Peyer's patch (tissue), 4 donors: ENCODE measurements around the gene PIP5K1B. TPM values are rescaled to one million over a fixed set of nuclear protein-coding genes. Genes with fewer than 3 reads are reported as not detected.

ENCODE experiments used
- DNase-seq, 3 donors: peaks; one replicate each; pipeline ENCODE4 v3.0.0-alpha.2; 2017 to 2019
- H3K27ac ChIP-seq, 4 donors: fragments of 200-600 bp; sonication (generic); one replicate each; pipeline ENCODE4 v1.5.1; 2016 to 2019
- H3K27me3 ChIP-seq, 2 donors: fragments of 200-600 bp; sonication (generic); one replicate each; pipeline ENCODE4 v1.5.1; 2019
- H3K36me3 ChIP-seq, 3 donors: fragments of 200-600 bp; sonication (generic); one replicate each; pipeline ENCODE4 v1.5.1; 2016 to 2019
- H3K4me1 ChIP-seq, 4 donors: fragments of 200-600 bp; sonication (generic); one replicate each; pipeline ENCODE4 v1.5.1; 2016 to 2019
- H3K4me3 ChIP-seq, 4 donors: fragments of 200-600 bp; sonication (generic); 1 replicate in 3 of 4; 2 replicates in 1 of 4; pipeline ENCODE4 v1.5.1; 2016 to 2019; ENCODE audit warnings: mild to moderate bottlenecking in 1 of 4
- H3K9me3 ChIP-seq, 4 donors: fragments of 200-600 bp; sonication (generic); one replicate each; pipeline ENCODE4 v1.5.1; 2016 to 2019; ENCODE audit warnings: mild to moderate bottlenecking in 1 of 4
- CTCF ChIP-seq, 6 experiments: fragments of 450-650 bp in 4 of 6; fragments of 200-600 bp in 2 of 6; sonication (generic) in 1 of 6; IDR thresholded peaks; one replicate each; pipeline ENCODE4 v1.5.1; 2017 to 2019; ENCODE audit warnings: antibody characterized with exemption in 6 of 6, mild to moderate bottlenecking in 3 of 6, moderate library complexity in 1 of 6
- POLR2A ChIP-seq, 2 donors: fragments of 450-650 bp; IDR thresholded peaks; one replicate each; pipeline ENCODE4 v1.5.1; 2017; ENCODE audit warnings: antibody characterized with exemption in 2 of 2, mild to moderate bottlenecking in 2 of 2, moderate library complexity in 2 of 2
- total RNA-seq, 4 donors: library from RNA; depleted of rRNA; stranded (reverse); fragments of >200 nt; gene quantifications; one replicate each; pipeline ENCODE4 v1.1.0, GENCODE V29; 2016

The PIP5K1B gene
- total RNA-seq, 4 donors from 2014 or later: 15.7 to 60.1 (median 54.4) TPM

DNA sequence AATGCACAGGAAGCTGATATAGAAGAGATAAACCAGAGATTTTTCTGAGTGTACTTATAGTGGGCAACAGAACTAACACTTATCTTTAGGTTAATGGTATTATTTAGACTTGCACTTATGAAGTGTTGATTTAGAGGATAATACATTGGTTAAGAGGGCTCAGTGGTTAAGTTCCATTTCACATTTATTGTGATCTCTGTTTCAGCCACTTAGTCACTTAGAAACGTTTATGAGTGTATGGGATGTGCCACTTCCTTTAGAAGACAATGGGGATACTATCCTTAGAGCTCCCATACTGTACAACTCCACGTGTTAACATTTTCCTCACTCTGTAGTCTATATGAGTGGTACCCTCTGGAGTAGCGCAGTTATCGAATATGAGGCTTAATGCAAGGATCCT lies 57.5 kb downstream of the PIP5K1B start:
- DNase-seq: no peak
- no peaks in the 10 kb centered on the region for H3K9me3 ChIP-seq
- no peaks in the 10 kb centered on the region for H3K36me3 ChIP-seq
- H3K4me1 ChIP-seq: no peaks in the 10 kb centered on the region
- H3K27me3 ChIP-seq: no peaks in the 10 kb centered on the region
- H3K27ac ChIP-seq: no peak overlapping the region
- no peak overlapping the region for H3K4me3 ChIP-seq
- TF ChIP-seq POLR2A (IDR thresholded peaks at IDR 0.05) (no peak), CTCF (IDR thresholded peaks at IDR 0.05) (no peak)

DNA sequence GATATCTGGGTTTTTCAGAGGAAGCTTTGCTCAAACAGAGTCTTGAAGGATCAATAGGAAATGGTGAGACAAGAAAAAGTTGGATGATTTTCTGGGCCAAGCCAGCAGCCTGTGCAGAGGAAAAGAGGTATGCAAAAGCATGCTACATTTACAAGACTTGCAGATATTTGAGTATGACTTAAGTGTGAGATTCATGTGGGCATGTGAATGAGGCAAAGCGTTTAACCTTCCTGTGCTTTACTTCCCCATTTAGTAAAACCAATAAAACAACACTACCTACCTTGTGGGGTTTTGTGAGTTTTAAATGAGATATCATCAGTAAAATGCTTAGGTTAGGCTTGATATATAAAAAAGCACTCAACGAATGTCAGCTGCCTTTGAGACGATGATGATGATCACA lies 58.1 kb downstream of the PIP5K1B start:
- Histone ChIP-seq H3K27me3 (no peaks in the 10 kb centered on the region), H3K9me3 (no peaks in the 10 kb centered on the region), H3K4me3 (no peak overlapping the region), H3K27ac (no peak overlapping the region), H3K36me3 (no peaks in the 10 kb centered on the region), H3K4me1 (no peaks in the 10 kb centered on the region)
- DNase-seq: no peak
- no peak for TF ChIP-seq POLR2A (IDR thresholded peaks at IDR 0.05)
- TF ChIP-seq CTCF (IDR thresholded peaks at IDR 0.05): no peak

GRCh38 chr9:68768619-68769018 lies 63.6 kb downstream of the PIP5K1B start:
- Histone ChIP-seq H3K27ac (no peak overlapping the region), H3K27me3 (no peaks in the 10 kb centered on the region), H3K4me3 (no peak overlapping the region), H3K36me3 (peaks cover 0 to 2% (median 0%) of the 10 kb centered on the region in 3 donors), H3K9me3 (no peaks in the 10 kb centered on the region), H3K4me1 (no peaks in the 10 kb centered on the region)
- TF ChIP-seq POLR2A (IDR thresholded peaks at IDR 0.05) (no peak), CTCF (IDR thresholded peaks at IDR 0.05) (no peak)
- no peak for DNase-seq

GRCh38 chr9:68769852-68770251 lies 64.8 kb downstream of the PIP5K1B start:
- Histone ChIP-seq H3K4me3 (no peak overlapping the region), H3K27ac (no peak overlapping the region), H3K9me3 (no peaks in the 10 kb centered on the region), H3K36me3 (peaks cover 0 to 2% (median 0%) of the 10 kb centered on the region in 3 donors), H3K27me3 (no peaks in the 10 kb centered on the region), H3K4me1 (no peaks in the 10 kb centered on the region)
- TF ChIP-seq POLR2A (IDR thresholded peaks at IDR 0.05) (no peak), CTCF (IDR thresholded peaks at IDR 0.05) (no peak)
- no peak for DNase-seq

DNA sequence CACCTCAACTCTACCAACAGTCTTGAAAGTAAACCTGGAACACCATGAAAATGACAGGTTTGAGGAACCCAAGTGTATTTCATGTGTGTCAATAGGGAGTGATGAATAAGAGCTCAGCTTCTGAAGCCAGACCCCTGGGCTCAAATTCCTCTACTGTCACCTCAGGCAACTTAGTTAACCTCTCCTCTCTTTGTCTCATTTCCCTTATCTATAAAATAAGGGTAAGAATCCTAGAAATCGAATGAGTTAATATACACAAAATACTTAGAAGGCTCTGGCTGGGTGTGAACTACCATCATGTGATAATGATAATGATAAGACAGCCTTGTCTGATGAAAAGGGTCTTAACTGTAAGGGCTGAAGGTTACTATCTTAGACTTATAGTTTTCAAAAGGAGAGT lies 66.3 kb downstream of the PIP5K1B start:
- peaks cover 0 to 2% (median 0%) of the 10 kb centered on the region in 3 donors for H3K36me3 ChIP-seq
- no peak for TF ChIP-seq CTCF (IDR thresholded peaks at IDR 0.05)
- no peak for DNase-seq

More for the DNA sequence above, 66.3 kb downstream of the PIP5K1B start:
- H3K27me3 ChIP-seq: no peaks in the 10 kb centered on the region
- no peaks in the 10 kb centered on the region for H3K4me1 ChIP-seq
- H3K27ac ChIP-seq: no peak overlapping the region
- H3K9me3 ChIP-seq: no peaks in the 10 kb centered on the region
- no peak overlapping the region for H3K4me3 ChIP-seq
